GM13976 (cell line): Measurements from ENCODE around the gene ATP11A.

Experiments used
- DNase-seq: peaks from one replicate; pipeline ENCODE4 v3.0.0; 2012; ENCODE audit warnings: low spot score
- CTCF ChIP-seq: IDR thresholded peaks from 2 replicates; pipeline ENCODE4 v1.5.1; 2012; ENCODE audit warnings: borderline replicate concordance, mild to moderate bottlenecking; ENCODE audit not compliant: insufficient read depth; ENCODE audit errors: extremely low read depth, missing control alignments, control extremely low read depth
- in situ Hi-C: fragments of 300-500 bp; cut with MboI; formaldehyde crosslinking; loops from one replicate; pipeline ENCODE4 v1.12.0; 2022; ENCODE audit warnings: low sequenced_read_pairs, mixed read lengths, inconsistent platforms; ENCODE audit not compliant: unreplicated experiment

Gene ATP11A

GRCh38 chr13:112741835-112742570 lies 52.2 kb downstream of the ATP11A start:
- no peak for TF ChIP-seq CTCF
- in situ Hi-C loops = no loop called here
- DNase-seq = no peak

- DNase-seq = no peak
These were observed 52.7 kb downstream of the ATP11A start for GRCh38 chr13:112742583-112742982.

GRCh38 chr13:112743451-112744167 lies 53.8 kb downstream of the ATP11A start:
- no peak for DNase-seq
- in situ Hi-C loops = no loop called here
- TF ChIP-seq CTCF = no peak

More at GRCh38 chr13:112742583-112742982, 52.7 kb downstream of the ATP11A start:
- TF ChIP-seq CTCF = no peak
- in situ Hi-C loops = no loop called here

- in situ Hi-C loops = no loop called here
- TF ChIP-seq CTCF = no peak
- no peak for DNase-seq
These were observed 54.6 kb downstream of the ATP11A start for GRCh38 chr13:112744168-112745021.

GRCh38 chr13:112746044-112746443 lies 56.2 kb downstream of the ATP11A start:
- in situ Hi-C loops = no loop called here
- no peak for TF ChIP-seq CTCF
- no peak for DNase-seq

GRCh38 chr13:112747256-112747655 lies 57.4 kb downstream of the ATP11A start:
- in situ Hi-C loops = no loop called here
- no peak for TF ChIP-seq CTCF
- no peak for DNase-seq
